ENCODE data around the gene FAM98C.

DNA sequence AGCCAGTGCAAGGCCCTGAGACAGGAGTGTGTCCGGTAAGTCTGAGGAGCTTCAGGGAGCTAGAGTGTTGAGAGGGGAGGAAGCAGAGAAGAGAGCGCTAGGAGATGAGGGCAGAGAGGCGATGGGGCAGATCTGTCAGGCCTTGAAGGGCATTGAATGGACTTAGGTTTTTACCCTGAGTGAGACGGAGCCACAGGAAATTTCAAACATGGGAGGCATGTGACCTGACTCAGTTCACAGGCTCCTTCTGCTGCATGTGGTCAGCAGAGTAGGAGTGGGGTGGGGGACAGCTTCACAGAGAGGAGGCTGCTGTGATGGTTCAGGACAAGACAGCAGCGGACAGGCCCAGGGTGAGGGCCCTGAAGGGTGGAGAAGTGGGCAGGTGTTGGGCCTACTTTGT, 2.5 kb upstream of the FAM98C start:
- TF ChIP-seq, protein P1, sequence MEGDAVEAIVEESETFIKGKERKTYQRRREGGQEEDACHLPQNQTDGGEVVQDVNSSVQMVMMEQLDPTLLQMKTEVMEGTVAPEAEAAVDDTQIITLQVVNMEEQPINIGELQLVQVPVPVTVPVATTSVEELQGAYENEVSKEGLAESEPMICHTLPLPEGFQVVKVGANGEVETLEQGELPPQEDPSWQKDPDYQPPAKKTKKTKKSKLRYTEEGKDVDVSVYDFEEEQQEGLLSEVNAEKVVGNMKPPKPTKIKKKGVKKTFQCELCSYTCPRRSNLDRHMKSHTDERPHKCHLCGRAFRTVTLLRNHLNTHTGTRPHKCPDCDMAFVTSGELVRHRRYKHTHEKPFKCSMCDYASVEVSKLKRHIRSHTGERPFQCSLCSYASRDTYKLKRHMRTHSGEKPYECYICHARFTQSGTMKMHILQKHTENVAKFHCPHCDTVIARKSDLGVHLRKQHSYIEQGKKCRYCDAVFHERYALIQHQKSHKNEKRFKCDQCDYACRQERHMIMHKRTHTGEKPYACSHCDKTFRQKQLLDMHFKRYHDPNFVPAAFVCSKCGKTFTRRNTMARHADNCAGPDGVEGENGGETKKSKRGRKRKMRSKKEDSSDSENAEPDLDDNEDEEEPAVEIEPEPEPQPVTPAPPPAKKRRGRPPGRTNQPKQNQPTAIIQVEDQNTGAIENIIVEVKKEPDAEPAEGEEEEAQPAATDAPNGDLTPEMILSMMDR (IDR thresholded peaks at IDR 0.05; ENCODE audit: low read depth, low read length, missing input control), result no peak
- TF ChIP-seq GABPA (IDR thresholded peaks at IDR 0.05 in 1 of 2, conservative IDR thresholded peaks at IDR 0.05 in 1 of 2), result no peak
- TF ChIP-seq YY1 (IDR thresholded peaks at IDR 0.05), result no peak
- no peak for TF ChIP-seq SP1 (IDR thresholded peaks at IDR 0.05)
- TF ChIP-seq, protein P2, sequence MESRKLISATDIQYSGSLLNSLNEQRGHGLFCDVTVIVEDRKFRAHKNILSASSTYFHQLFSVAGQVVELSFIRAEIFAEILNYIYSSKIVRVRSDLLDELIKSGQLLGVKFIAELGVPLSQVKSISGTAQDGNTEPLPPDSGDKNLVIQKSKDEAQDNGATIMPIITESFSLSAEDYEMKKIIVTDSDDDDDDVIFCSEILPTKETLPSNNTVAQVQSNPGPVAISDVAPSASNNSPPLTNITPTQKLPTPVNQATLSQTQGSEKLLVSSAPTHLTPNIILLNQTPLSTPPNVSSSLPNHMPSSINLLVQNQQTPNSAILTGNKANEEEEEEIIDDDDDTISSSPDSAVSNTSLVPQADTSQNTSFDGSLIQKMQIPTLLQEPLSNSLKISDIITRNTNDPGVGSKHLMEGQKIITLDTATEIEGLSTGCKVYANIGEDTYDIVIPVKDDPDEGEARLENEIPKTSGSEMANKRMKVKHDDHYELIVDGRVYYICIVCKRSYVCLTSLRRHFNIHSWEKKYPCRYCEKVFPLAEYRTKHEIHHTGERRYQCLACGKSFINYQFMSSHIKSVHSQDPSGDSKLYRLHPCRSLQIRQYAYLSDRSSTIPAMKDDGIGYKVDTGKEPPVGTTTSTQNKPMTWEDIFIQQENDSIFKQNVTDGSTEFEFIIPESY (IDR thresholded peaks at IDR 0.05), result no peak
- no peak for TF ChIP-seq RXRA (IDR thresholded peaks at IDR 0.05)
- TF ChIP-seq, protein P3, sequence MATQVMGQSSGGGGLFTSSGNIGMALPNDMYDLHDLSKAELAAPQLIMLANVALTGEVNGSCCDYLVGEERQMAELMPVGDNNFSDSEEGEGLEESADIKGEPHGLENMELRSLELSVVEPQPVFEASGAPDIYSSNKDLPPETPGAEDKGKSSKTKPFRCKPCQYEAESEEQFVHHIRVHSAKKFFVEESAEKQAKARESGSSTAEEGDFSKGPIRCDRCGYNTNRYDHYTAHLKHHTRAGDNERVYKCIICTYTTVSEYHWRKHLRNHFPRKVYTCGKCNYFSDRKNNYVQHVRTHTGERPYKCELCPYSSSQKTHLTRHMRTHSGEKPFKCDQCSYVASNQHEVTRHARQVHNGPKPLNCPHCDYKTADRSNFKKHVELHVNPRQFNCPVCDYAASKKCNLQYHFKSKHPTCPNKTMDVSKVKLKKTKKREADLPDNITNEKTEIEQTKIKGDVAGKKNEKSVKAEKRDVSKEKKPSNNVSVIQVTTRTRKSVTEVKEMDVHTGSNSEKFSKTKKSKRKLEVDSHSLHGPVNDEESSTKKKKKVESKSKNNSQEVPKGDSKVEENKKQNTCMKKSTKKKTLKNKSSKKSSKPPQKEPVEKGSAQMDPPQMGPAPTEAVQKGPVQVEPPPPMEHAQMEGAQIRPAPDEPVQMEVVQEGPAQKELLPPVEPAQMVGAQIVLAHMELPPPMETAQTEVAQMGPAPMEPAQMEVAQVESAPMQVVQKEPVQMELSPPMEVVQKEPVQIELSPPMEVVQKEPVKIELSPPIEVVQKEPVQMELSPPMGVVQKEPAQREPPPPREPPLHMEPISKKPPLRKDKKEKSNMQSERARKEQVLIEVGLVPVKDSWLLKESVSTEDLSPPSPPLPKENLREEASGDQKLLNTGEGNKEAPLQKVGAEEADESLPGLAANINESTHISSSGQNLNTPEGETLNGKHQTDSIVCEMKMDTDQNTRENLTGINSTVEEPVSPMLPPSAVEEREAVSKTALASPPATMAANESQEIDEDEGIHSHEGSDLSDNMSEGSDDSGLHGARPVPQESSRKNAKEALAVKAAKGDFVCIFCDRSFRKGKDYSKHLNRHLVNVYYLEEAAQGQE (IDR thresholded peaks at IDR 0.05), result no peak
- no peak for TF ChIP-seq FOXA1 (IDR thresholded peaks at IDR 0.05)
- no peak for TF ChIP-seq JUND (IDR thresholded peaks at IDR 0.05)
- no peak for TF ChIP-seq HNF4A (conservative IDR thresholded peaks at IDR 0.05)
- TF ChIP-seq TAF1 (conservative IDR thresholded peaks at IDR 0.05), result no peak
- TF ChIP-seq EGR1 (IDR thresholded peaks at IDR 0.05; ENCODE audit: low read depth in 2 of 2), result no peak
- no peak for TF ChIP-seq RAD21 (IDR thresholded peaks at IDR 0.05)
